Neural cell (in vitro differentiated cells): Measurements from ENCODE around the gene ADAMTS17. TPM values are rescaled to one million over a fixed set of nuclear protein-coding genes. Genes with fewer than 3 reads are reported as not detected.

Source experiments
- H2AFZ ChIP-seq: fragments of 200-600, 300-800 bp; sonication (generic), shearing (Covaris generic); 2 replicates; pipeline ENCODE4 v1.6.0; 2014; ENCODE audit warnings: low read depth, mild to moderate bottlenecking, antibody characterized with exemption, low read length, moderate library complexity
- H3F3A ChIP-seq: fragments of 200-600 bp; shearing (Covaris generic); 2 replicates; pipeline ENCODE4 v1.6.1; 2016; ENCODE audit warnings: mild to moderate bottlenecking, moderate library complexity, mixed read lengths, antibody characterized with exemption, low read length; ENCODE audit not compliant: insufficient read depth, poor library complexity, severe bottlenecking
- H3K27ac ChIP-seq: fragments of 200-600, 300-800 bp; sonication (generic), shearing (Covaris generic); 2 replicates; pipeline ENCODE4 v1.5.1; 2014; ENCODE audit warnings: mild to moderate bottlenecking, low read length, moderate library complexity
- H3K27me3 ChIP-seq: fragments of 300-800, 200-600 bp; sonication (generic), shearing (Covaris generic); 2 replicates; pipeline ENCODE4 v1.6.0; 2014; ENCODE audit warnings: mild to moderate bottlenecking, low read depth, low read length, moderate library complexity; ENCODE audit not compliant: insufficient read depth
- H3K36me3 ChIP-seq: fragments of 300-800, 200-600 bp; sonication (generic), shearing (Covaris generic); 2 replicates; pipeline ENCODE4 v1.5.1; 2014; ENCODE audit warnings: mild to moderate bottlenecking, antibody characterized with exemption, low read length, moderate library complexity; ENCODE audit not compliant: insufficient read depth
- H3K4me2 ChIP-seq: fragments of 300-800, 200-600 bp; sonication (generic), shearing (Covaris generic); 2 replicates; pipeline ENCODE4 v1.6.0; 2014; ENCODE audit warnings: mild to moderate bottlenecking, low read length
- H3K4me3 ChIP-seq: fragments of 300-800, 200-600 bp; sonication (generic), shearing (Covaris generic); 2 replicates; pipeline ENCODE4 v1.5.1; 2014; ENCODE audit warnings: mild to moderate bottlenecking, low read length, moderate library complexity
- H3K79me2 ChIP-seq: fragments of 200-600 bp; shearing (Covaris generic); replicated peaks from 2 replicates; pipeline ENCODE4 v1.6.0; 2014; ENCODE audit warnings: mild to moderate bottlenecking, low read length, moderate library complexity; ENCODE audit not compliant: insufficient read depth
- H3K9ac ChIP-seq: fragments of 300-800, 200-600 bp; sonication (generic), shearing (Covaris generic); 2 replicates; pipeline ENCODE4 v1.6.1; 2016; ENCODE audit warnings: mild to moderate bottlenecking, low read length, mixed read lengths
- H3K9me2 ChIP-seq: fragments of 200-600 bp; shearing (Covaris generic); 2 replicates; pipeline ENCODE4 v1.6.1; 2016; ENCODE audit warnings: mild to moderate bottlenecking, low read length, mixed read lengths; ENCODE audit not compliant: insufficient read depth
- H3K9me3 ChIP-seq: fragments of 200-600, 300-800 bp; sonication (generic), shearing (Covaris generic); 2 replicates; pipeline ENCODE4 v1.6.1; 2016; ENCODE audit warnings: mild to moderate bottlenecking, mixed run types, low read length, moderate library complexity, mixed read lengths
- H4K20me1 ChIP-seq: fragments of 200-600 bp; shearing (Covaris generic); 2 replicates; pipeline ENCODE4 v1.6.1; 2016; ENCODE audit warnings: mild to moderate bottlenecking, mixed run types; ENCODE audit not compliant: insufficient read depth
- CTCF ChIP-seq: fragments of 450-650 bp; IDR thresholded peaks from 2 replicates; pipeline ENCODE4 v1.5.1; 2014; ENCODE audit warnings: antibody characterized with exemption, mild to moderate bottlenecking, moderate library complexity; ENCODE audit not compliant: poor library complexity, severe bottlenecking
- EP300 ChIP-seq: fragments of 450-650 bp; conservative IDR thresholded peaks from 2 replicates; pipeline ENCODE4 v1.6.1; 2014; ENCODE audit warnings: antibody characterized with exemption, mild to moderate bottlenecking, moderate library complexity; ENCODE audit not compliant: poor library complexity, severe bottlenecking
- EZH2 ChIP-seq: fragments of 200-600, 300-800 bp; shearing (Covaris generic), sonication (generic); IDR thresholded peaks from 2 replicates; pipeline ENCODE4 v1.6.1; 2014; ENCODE audit warnings: antibody characterized with exemption, low read length, borderline replicate concordance, mild to moderate bottlenecking; ENCODE audit not compliant: insufficient read depth, poor library complexity, severe bottlenecking
- MXI1 ChIP-seq: fragments of 450-650 bp; conservative IDR thresholded peaks from 2 replicates; pipeline ENCODE4 v1.6.1; 2014; ENCODE audit warnings: antibody characterized with exemption, mild to moderate bottlenecking; ENCODE audit not compliant: poor library complexity, severe bottlenecking
- POLR2AphosphoS5 ChIP-seq: IDR thresholded peaks from 2 replicates; pipeline ENCODE4 v1.6.1; 2012
- RAD21 ChIP-seq: fragments of 450-650 bp; conservative IDR thresholded peaks from 2 replicates; pipeline ENCODE4 v1.6.1; 2014; ENCODE audit warnings: antibody characterized with exemption, mild to moderate bottlenecking, moderate library complexity
- REST ChIP-seq: IDR thresholded peaks from 2 replicates; pipeline ENCODE4 v1.6.1; 2012; ENCODE audit warnings: borderline replicate concordance
- SMC3 ChIP-seq: fragments of 450-650 bp; conservative IDR thresholded peaks from 2 replicates; pipeline ENCODE4 v1.6.1; 2014; ENCODE audit warnings: antibody characterized with exemption, mild to moderate bottlenecking, moderate library complexity; ENCODE audit not compliant: poor library complexity
- TAF1 ChIP-seq: IDR thresholded peaks from 2 replicates; pipeline ENCODE4 v1.6.1; 2012; ENCODE audit warnings: low read depth
- polyA plus RNA-seq: library from polyadenylated mRNA; depleted of rRNA; stranded (reverse); fragments of >200 nt; gene quantifications from 2 replicates; pipeline ENCODE4 v1.2.3, GENCODE V29; 2014

The ADAMTS17 gene
- polyA plus RNA-seq, 1 donor from 2014 or later = 0.04 TPM

- H3K9ac ChIP-seq = no peak overlapping the region
- no peaks in the 10 kb centered on the region for H4K20me1 ChIP-seq
- no peak overlapping the region for H2AFZ ChIP-seq
- H3K79me2 ChIP-seq = no peaks in the 10 kb centered on the region
- no peak overlapping the region for H3K4me3 ChIP-seq
- no peaks in the 10 kb centered on the region for H3K36me3 ChIP-seq
- no peaks in the 10 kb centered on the region for H3F3A ChIP-seq
- no peak overlapping the region for H3K4me2 ChIP-seq
- TF ChIP-seq SMC3 = no peak
- no peak for TF ChIP-seq TAF1
- TF ChIP-seq CTCF = no peak
- no peak for TF ChIP-seq REST
- TF ChIP-seq MXI1 = no peak
- TF ChIP-seq RAD21 = no peak
- no peak for TF ChIP-seq EP300
- no peak for TF ChIP-seq POLR2AphosphoS5
- TF ChIP-seq EZH2 = no peak
- H3K27ac ChIP-seq = no peak overlapping the region
- H3K27me3 ChIP-seq = no peaks in the 10 kb centered on the region
- no peaks in the 10 kb centered on the region for H3K9me2 ChIP-seq
- no peaks in the 10 kb centered on the region for H3K9me3 ChIP-seq
Observed at GRCh38 chr15:99981839-99982658, 359.7 kb downstream of the ADAMTS17 start.

- Histone ChIP-seq H3K9ac (no peak overlapping the region), H3K79me2 (no peaks in the 10 kb centered on the region), H3K9me3 (no peaks in the 10 kb centered on the region), H3K9me2 (no peaks in the 10 kb centered on the region), H3K4me3 (no peak overlapping the region), H2AFZ (no peak overlapping the region), H3K27me3 (no peaks in the 10 kb centered on the region), H3F3A (no peaks in the 10 kb centered on the region), H3K27ac (no peak overlapping the region), H3K4me2 (no peak overlapping the region), H3K36me3 (no peaks in the 10 kb centered on the region), H4K20me1 (no peaks in the 10 kb centered on the region)
- TF ChIP-seq MXI1 = no peak
- TF ChIP-seq TAF1 = no peak
- no peak for TF ChIP-seq EP300
- TF ChIP-seq REST = no peak
- TF ChIP-seq CTCF = no peak
Observed at GRCh38 chr15:99981191-99981647, 360.6 kb downstream of the ADAMTS17 start.
